Astrocyte (in vitro differentiated cells and primary cell): ENCODE data around the gene VIPAS39.

Experiments
- CTCF ChIP-seq: IDR thresholded peaks from 2 replicates; pipeline ENCODE4 v1.5.1; 2011; ENCODE audit warnings: low read depth, mild to moderate bottlenecking, inconsistent platforms, low read length, moderate library complexity; ENCODE audit not compliant: insufficient read depth
- EZH2 ChIP-seq: IDR thresholded peaks from 2 replicates; pipeline ENCODE4 v1.6.1; 2012; ENCODE audit warnings: mild to moderate bottlenecking, low read length, inconsistent platforms; ENCODE audit not compliant: insufficient read depth

- TF ChIP-seq CTCF (no peak), EZH2 (no peak)
Measured at GRCh38 chr14:77409131-77409533, 48.3 kb downstream of the VIPAS39 start.
